HEK293T (cell line): ENCODE data around the gene PAM16.
A peak's percentile ranks its signal among the peaks of the same experiment; 100 is the strongest.

ENCODE experiments used
- CTCF ChIA-PET: fragments of 350-600 bp; formaldehyde crosslinking; extraction: SDS; loops from one replicate; lab custom pipeline; 2021; ENCODE audit warnings: antibody characterized with exemption, inconsistent platforms; lab: Yijun Ruan, JAX
- POLR2A ChIA-PET: fragments of 350-600 bp; formaldehyde crosslinking; extraction: SDS; loops from one replicate; lab custom pipeline; 2020; ENCODE audit warnings: antibody characterized with exemption, inconsistent platforms; lab: Yijun Ruan, JAX
- DNase-seq: peaks from one replicate; pipeline ENCODE4 v3.0.0; 2012; ENCODE audit warnings: mixed read lengths; ENCODE audit errors: extremely low spot score
- ARNT ChIP-seq: fragments of 450-650 bp; IDR thresholded peaks from 2 replicates; pipeline ENCODE4 v1.6.1; 2017; ENCODE audit warnings: mild to moderate bottlenecking
- BHLHE40 ChIP-seq: fragments of 450-650 bp; IDR thresholded peaks from 2 replicates; pipeline ENCODE4 v1.6.1; 2016; ENCODE audit warnings: mild to moderate bottlenecking, moderate library complexity, borderline replicate concordance
- CTBP1 ChIP-seq: fragments of 450-650 bp; IDR thresholded peaks from 2 replicates; pipeline ENCODE4 v1.6.1; 2016; ENCODE audit warnings: borderline replicate concordance
- ELF4 ChIP-seq: fragments of 450-650 bp; IDR thresholded peaks from 2 replicates; pipeline ENCODE4 v1.6.1; 2017; ENCODE audit warnings: antibody characterized with exemption
- FOXA1 ChIP-seq: fragments of 450-650 bp; IDR thresholded peaks from 2 replicates; pipeline ENCODE4 v1.6.1; 2016; ENCODE audit warnings: mild to moderate bottlenecking
- FOXK2 ChIP-seq: fragments of 450-650 bp; IDR thresholded peaks from 2 replicates; pipeline ENCODE4 v1.6.1; 2016; ENCODE audit warnings: mild to moderate bottlenecking
- FOXM1 ChIP-seq: fragments of 450-650 bp; IDR thresholded peaks from 2 replicates; pipeline ENCODE4 v1.6.1; 2017; ENCODE audit warnings: mild to moderate bottlenecking, borderline replicate concordance
- HDGF ChIP-seq: fragments of 450-650 bp; IDR thresholded peaks from 2 replicates; pipeline ENCODE4 v1.6.1; 2017; ENCODE audit warnings: antibody characterized with exemption, borderline replicate concordance
- L3MBTL2 ChIP-seq: fragments of 450-650 bp; conservative IDR thresholded peaks from 2 replicates; pipeline ENCODE4 v1.6.1; 2016; ENCODE audit warnings: mild to moderate bottlenecking
- LEF1 ChIP-seq: fragments of 450-650 bp; IDR thresholded peaks from 2 replicates; pipeline ENCODE4 v1.6.1; 2017; ENCODE audit warnings: mild to moderate bottlenecking, borderline replicate concordance
- NFRKB ChIP-seq: fragments of 450-650 bp; IDR thresholded peaks from 2 replicates; pipeline ENCODE4 v1.6.1; 2016; ENCODE audit warnings: mild to moderate bottlenecking, moderate library complexity
- PKNOX1 ChIP-seq: fragments of 450-650 bp; IDR thresholded peaks from 2 replicates; pipeline ENCODE4 v1.6.1; 2016
- SP1 ChIP-seq: fragments of 450-650 bp; IDR thresholded peaks from 2 replicates; pipeline ENCODE4 v1.6.1; 2017
- SUZ12 ChIP-seq: fragments of 450-650 bp; IDR thresholded peaks from 2 replicates; pipeline ENCODE4 v1.6.1; 2016; ENCODE audit warnings: mild to moderate bottlenecking
- TARDBP ChIP-seq: fragments of 450-650 bp; IDR thresholded peaks from 2 replicates; pipeline ENCODE4 v1.6.1; 2016
- ZNF384 ChIP-seq: fragments of 450-650 bp; IDR thresholded peaks from 2 replicates; pipeline ENCODE4 v1.6.1; 2016

PAM16 gene

GRCh38 chr16:4371357-4372000, 20.4 kb upstream of the PAM16 start, which contains the start of gene VASN:
VASN (plus strand) TSS chr16:4371848; CDS start chr16:4380878, 9,030 bp downstream.
- ChIA-PET POLR2A (no interaction called here), CTCF (no interaction called here)
- TF ChIP-seq ZNF384 (no peak), TARDBP (no peak), L3MBTL2 (no peak), NFRKB (no peak), PKNOX1 (no peak), FOXM1 (no peak)
- DNase-seq, result peak; percentile 96

- TF ChIP-seq ELF4, result no peak
- TF ChIP-seq NFRKB, result no peak
- no peak for TF ChIP-seq LEF1
- TF ChIP-seq L3MBTL2, result no peak
- no peak for TF ChIP-seq SUZ12
- TF ChIP-seq SP1, result no peak
- no peak for TF ChIP-seq FOXM1
- no peak for TF ChIP-seq PKNOX1
- ChIA-PET CTCF (interaction anchor here (1.2 to 1.3 kb wide), 2 partner anchors 32 to 33 kb away, joined by 3 to 4 read pairs; no protein-coding TSS in a partner anchor), POLR2A (no interaction called here)
- no peak for DNase-seq
Observed at GRCh38 chr16:4370570-4371356, 19.6 kb upstream of the PAM16 start.

GRCh38 chr16:4370151-4370550, 19.0 kb upstream of the PAM16 start:
- ChIA-PET CTCF (interaction anchor here (0.6 to 1.3 kb wide), 3 partner anchors 32 to 44 kb away, joined by 3 to 4 read pairs (median 3); no protein-coding TSS in a partner anchor), POLR2A (no interaction called here)
- DNase-seq, result no peak
- TF ChIP-seq NFRKB (no peak), HDGF (no peak), CTBP1 (no peak), SP1 (no peak), ZNF384 (no peak), FOXA1 (no peak), FOXM1 (no peak)

- ChIA-PET CTCF (no interaction called here), POLR2A (no interaction called here)
- no peak for DNase-seq
- no peak for TF ChIP-seq BHLHE40
- no peak for TF ChIP-seq HDGF
- TF ChIP-seq TARDBP, result no peak
- no peak for TF ChIP-seq FOXK2
- TF ChIP-seq NFRKB, result no peak
- TF ChIP-seq LEF1, result no peak
- TF ChIP-seq PKNOX1, result no peak
- no peak for TF ChIP-seq SUZ12
- no peak for TF ChIP-seq ELF4
- TF ChIP-seq FOXM1, result no peak
- TF ChIP-seq FOXA1, result no peak
- no peak for TF ChIP-seq CTBP1
- no peak for TF ChIP-seq SP1
- TF ChIP-seq L3MBTL2, result no peak
- no peak for TF ChIP-seq ZNF384
- TF ChIP-seq ARNT, result no peak
Observed at GRCh38 chr16:4369007-4369733, 18.0 kb upstream of the PAM16 start.

GRCh38 chr16:4367393-4367856, 16.3 kb upstream of the PAM16 start:
- DNase-seq, result no peak
- TF ChIP-seq FOXA1 (no peak), CTBP1 (no peak), SP1 (no peak), TARDBP (no peak), ZNF384 (no peak), L3MBTL2 (no peak), BHLHE40 (no peak), LEF1 (no peak)
- CTCF ChIA-PET, result no interaction called here
- POLR2A ChIA-PET, result no interaction called here

- TF ChIP-seq FOXM1 (no peak), L3MBTL2 (no peak), ARNT (no peak)
- POLR2A ChIA-PET, result interaction anchor here (1.0 to 2.1 kb wide), 2 partner anchors 15 to 27 kb away, joined by 3 to 8 read pairs; partner anchors contain the start of gene PAM16
Observed at GRCh38 chr16:4366016-4366415, 14.9 kb upstream of the PAM16 start.

More at GRCh38 chr16:4366016-4366415, 14.9 kb upstream of the PAM16 start:
- CTCF ChIA-PET, result no interaction called here
- no peak for DNase-seq
